Ishikawa (cell line): ENCODE data around the gene ATRNL1.

Experiments used
- CEBPB ChIP-seq: IDR thresholded peaks from 2 replicates; pipeline ENCODE4 v1.6.1; 2012
- CREB1 ChIP-seq: IDR thresholded peaks from 2 replicates; pipeline ENCODE4 v1.6.1; 2012; ENCODE audit warnings: low read depth
- EGR1 ChIP-seq: IDR thresholded peaks from 2 replicates; pipeline ENCODE4 v1.6.1; 2012
- EP300 ChIP-seq: IDR thresholded peaks from 2 replicates; pipeline ENCODE4 v1.6.1; 2012; ENCODE audit warnings: borderline replicate concordance
- FOXM1 ChIP-seq: IDR thresholded peaks from 2 replicates; pipeline ENCODE4 v1.6.1; 2012; ENCODE audit warnings: low read depth, borderline replicate concordance
- NFIC ChIP-seq: IDR thresholded peaks from 2 replicates; pipeline ENCODE4 v1.6.1; 2012
- RAD21 ChIP-seq: IDR thresholded peaks from 2 replicates; pipeline ENCODE4 v1.6.1; 2012; ENCODE audit warnings: low read depth
- TAF1 ChIP-seq: IDR thresholded peaks from 2 replicates; pipeline ENCODE4 v1.6.1; 2012; ENCODE audit warnings: low read depth, mild to moderate bottlenecking
- TCF12 ChIP-seq: IDR thresholded peaks from 2 replicates; pipeline ENCODE4 v1.6.1; 2012; ENCODE audit warnings: low read depth
- TEAD4 ChIP-seq: IDR thresholded peaks from 2 replicates; pipeline ENCODE4 v1.6.1; 2012
- YY1 ChIP-seq: IDR thresholded peaks from 2 replicates; pipeline ENCODE4 v1.6.1; 2012; ENCODE audit warnings: low read depth
- ZBTB7A ChIP-seq: IDR thresholded peaks from 2 replicates; pipeline ENCODE4 v1.6.1; 2012; ENCODE audit warnings: low read depth
- TF ChIP-seq, protein P1 (sequence below): IDR thresholded peaks from 2 replicates; pipeline ENCODE4 v1.6.1; 2012
- TF ChIP-seq, protein P2 (sequence below): IDR thresholded peaks from 2 replicates; pipeline ENCODE4 v1.6.1; 2012
- TF ChIP-seq, protein P3 (sequence below): IDR thresholded peaks from 2 replicates; pipeline ENCODE4 v1.6.1; 2012; ENCODE audit warnings: low read depth, mild to moderate bottlenecking

Gene ATRNL1

DNA sequence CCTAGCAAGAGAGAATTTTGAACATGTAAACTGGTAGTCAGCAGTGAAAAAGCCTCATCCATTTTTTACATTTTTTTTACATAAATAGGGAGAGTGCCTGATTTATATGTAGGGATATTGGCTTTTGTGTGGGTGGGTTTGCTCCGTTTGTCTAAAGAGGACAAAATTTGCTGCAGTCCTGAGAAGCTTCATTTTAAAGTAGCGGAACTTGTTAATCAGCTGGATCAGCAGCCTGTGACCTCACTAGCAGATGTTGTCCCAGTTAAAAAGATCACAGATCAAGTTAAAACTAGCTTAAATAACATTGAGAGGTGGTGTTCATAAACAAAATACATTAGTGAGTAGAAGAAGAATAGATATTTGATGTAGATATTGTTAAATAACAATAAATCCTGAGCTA lies 2.6 kb downstream of the ATRNL1 start:
- TF ChIP-seq CEBPB (no peak), ZBTB7A (no peak), EGR1 (no peak), RAD21 (no peak), TAF1 (no peak), EP300 (no peak), YY1 (no peak), TEAD4 (no peak), NFIC (no peak)
- TF ChIP-seq, protein P1, sequence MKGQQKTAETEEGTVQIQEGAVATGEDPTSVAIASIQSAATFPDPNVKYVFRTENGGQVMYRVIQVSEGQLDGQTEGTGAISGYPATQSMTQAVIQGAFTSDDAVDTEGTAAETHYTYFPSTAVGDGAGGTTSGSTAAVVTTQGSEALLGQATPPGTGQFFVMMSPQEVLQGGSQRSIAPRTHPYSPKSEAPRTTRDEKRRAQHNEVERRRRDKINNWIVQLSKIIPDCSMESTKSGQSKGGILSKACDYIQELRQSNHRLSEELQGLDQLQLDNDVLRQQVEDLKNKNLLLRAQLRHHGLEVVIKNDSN: no peak
- TF ChIP-seq, protein P2, sequence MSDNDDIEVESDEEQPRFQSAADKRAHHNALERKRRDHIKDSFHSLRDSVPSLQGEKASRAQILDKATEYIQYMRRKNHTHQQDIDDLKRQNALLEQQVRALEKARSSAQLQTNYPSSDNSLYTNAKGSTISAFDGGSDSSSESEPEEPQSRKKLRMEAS: no peak

DNA sequence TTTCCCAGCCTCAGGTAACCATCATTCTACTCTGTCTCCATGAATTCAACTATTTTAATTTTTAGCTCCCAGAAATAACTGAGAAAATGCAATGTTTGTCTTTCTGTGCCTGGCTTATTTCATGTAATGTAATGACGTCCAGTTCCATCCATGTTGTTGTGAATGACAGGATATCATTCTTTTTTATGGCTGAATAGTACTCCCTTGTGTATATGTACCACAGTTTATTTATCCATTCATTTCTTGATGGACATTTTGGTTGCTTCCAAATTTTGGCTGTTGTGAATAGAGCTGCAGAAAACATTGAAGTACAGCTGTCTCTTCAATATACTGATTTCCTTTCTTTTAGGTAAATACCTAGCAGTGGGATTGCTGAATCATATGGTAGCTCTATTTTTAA lies 10.5 kb downstream of the ATRNL1 start:
- no peak for TF ChIP-seq TEAD4
- TF ChIP-seq, protein P1: no peak
- TF ChIP-seq TCF12: no peak
- no peak for TF ChIP-seq EGR1
- no peak for TF ChIP-seq TAF1
- TF ChIP-seq NFIC: no peak
- TF ChIP-seq, protein P3, sequence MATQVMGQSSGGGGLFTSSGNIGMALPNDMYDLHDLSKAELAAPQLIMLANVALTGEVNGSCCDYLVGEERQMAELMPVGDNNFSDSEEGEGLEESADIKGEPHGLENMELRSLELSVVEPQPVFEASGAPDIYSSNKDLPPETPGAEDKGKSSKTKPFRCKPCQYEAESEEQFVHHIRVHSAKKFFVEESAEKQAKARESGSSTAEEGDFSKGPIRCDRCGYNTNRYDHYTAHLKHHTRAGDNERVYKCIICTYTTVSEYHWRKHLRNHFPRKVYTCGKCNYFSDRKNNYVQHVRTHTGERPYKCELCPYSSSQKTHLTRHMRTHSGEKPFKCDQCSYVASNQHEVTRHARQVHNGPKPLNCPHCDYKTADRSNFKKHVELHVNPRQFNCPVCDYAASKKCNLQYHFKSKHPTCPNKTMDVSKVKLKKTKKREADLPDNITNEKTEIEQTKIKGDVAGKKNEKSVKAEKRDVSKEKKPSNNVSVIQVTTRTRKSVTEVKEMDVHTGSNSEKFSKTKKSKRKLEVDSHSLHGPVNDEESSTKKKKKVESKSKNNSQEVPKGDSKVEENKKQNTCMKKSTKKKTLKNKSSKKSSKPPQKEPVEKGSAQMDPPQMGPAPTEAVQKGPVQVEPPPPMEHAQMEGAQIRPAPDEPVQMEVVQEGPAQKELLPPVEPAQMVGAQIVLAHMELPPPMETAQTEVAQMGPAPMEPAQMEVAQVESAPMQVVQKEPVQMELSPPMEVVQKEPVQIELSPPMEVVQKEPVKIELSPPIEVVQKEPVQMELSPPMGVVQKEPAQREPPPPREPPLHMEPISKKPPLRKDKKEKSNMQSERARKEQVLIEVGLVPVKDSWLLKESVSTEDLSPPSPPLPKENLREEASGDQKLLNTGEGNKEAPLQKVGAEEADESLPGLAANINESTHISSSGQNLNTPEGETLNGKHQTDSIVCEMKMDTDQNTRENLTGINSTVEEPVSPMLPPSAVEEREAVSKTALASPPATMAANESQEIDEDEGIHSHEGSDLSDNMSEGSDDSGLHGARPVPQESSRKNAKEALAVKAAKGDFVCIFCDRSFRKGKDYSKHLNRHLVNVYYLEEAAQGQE: no peak
- TF ChIP-seq ZBTB7A: no peak
- no peak for TF ChIP-seq CEBPB
- TF ChIP-seq RAD21: no peak
- TF ChIP-seq YY1: no peak

- TF ChIP-seq, protein P3: no peak
- TF ChIP-seq, protein P2: no peak
- no peak for TF ChIP-seq TAF1
- no peak for TF ChIP-seq CREB1
- no peak for TF ChIP-seq TCF12
- no peak for TF ChIP-seq TEAD4
These were observed 14.7 kb downstream of the ATRNL1 start for GRCh38 chr10:115107830-115108229.

GRCh38 chr10:115117301-115117700 lies 24.1 kb downstream of the ATRNL1 start:
- TF ChIP-seq RAD21: no peak
- TF ChIP-seq TCF12: no peak
- TF ChIP-seq CREB1: no peak
- no peak for TF ChIP-seq ZBTB7A
- TF ChIP-seq NFIC: no peak
- TF ChIP-seq EP300: no peak
- TF ChIP-seq TAF1: no peak
- no peak for TF ChIP-seq TEAD4
- TF ChIP-seq CEBPB: no peak
- TF ChIP-seq, protein P1: no peak
- TF ChIP-seq, protein P2: no peak
- TF ChIP-seq, protein P3: no peak
- TF ChIP-seq YY1: no peak
- no peak for TF ChIP-seq FOXM1
- no peak for TF ChIP-seq EGR1

- TF ChIP-seq, protein P1: no peak
- TF ChIP-seq FOXM1 (no peak), CEBPB (no peak), EP300 (no peak), CREB1 (no peak), ZBTB7A (no peak), RAD21 (no peak), YY1 (no peak), NFIC (no peak), EGR1 (no peak), TAF1 (no peak), TCF12 (no peak), TEAD4 (no peak)
- TF ChIP-seq, protein P3: no peak
- TF ChIP-seq, protein P2: no peak
These were observed 25.2 kb downstream of the ATRNL1 start for GRCh38 chr10:115118346-115118745.
